Adrenal gland (tissue), 12 donors: ENCODE measurements around the gene CDH4. TPM values are rescaled to one million over a fixed set of nuclear protein-coding genes. Genes with fewer than 3 reads are reported as not detected.
"Not testable (repeated sequence)": the region's sequence is repeated elsewhere in the genome, so short reads cannot be mapped to it uniquely, and the experiment has no call there.

ENCODE experiments used
- DNase-seq, 7 donors: peaks; one replicate each; pipeline ENCODE4 v3.0.0-alpha.2; 2019 to 2020
- H3K27ac ChIP-seq, 5 donors: fragments of 200-600 bp; sonication (generic) in 4 of 5; 1 replicate in 3 of 5; 2 replicates in 2 of 5; pipeline versions ENCODE4 v1.5.1 to v1.8.0; 2016 to 2020; ENCODE audit warnings: mild to moderate bottlenecking in 1 of 5
- H3K27me3 ChIP-seq: fragments of 200-600 bp; 2 replicates; pipeline ENCODE4 v1.8.0; 2021
- H3K36me3 ChIP-seq, 2 donors: fragments of 200-600 bp; replicated peaks in 1 of 2; 1 replicate in 1 of 2; 2 replicates in 1 of 2; pipeline versions ENCODE4 v1.5.1 to v1.8.0; 2018 to 2022
- H3K4me1 ChIP-seq, 2 donors: fragments of 200-600 bp; replicated peaks in 1 of 2; 1 replicate in 1 of 2; 2 replicates in 1 of 2; pipeline versions ENCODE4 v1.5.1 to v1.8.0; 2018 to 2021
- H3K4me3 ChIP-seq, 4 donors: fragments of 200-600 bp; sonication (generic) in 3 of 4; one replicate each; pipeline ENCODE4 v1.5.1; 2016 to 2018
- H3K9me3 ChIP-seq, 3 donors: fragments of 200-600 bp; sonication (generic) in 1 of 3; replicated peaks in 1 of 3; 1 replicate in 2 of 3; 2 replicates in 1 of 3; pipeline versions ENCODE4 v1.5.1 to v1.8.0; 2016 to 2021
- CTCF ChIP-seq, 6 experiments: fragments of 450-650 bp in 4 of 6; fragments of 200-600 bp in 2 of 6; sonication (generic) in 1 of 6; IDR thresholded peaks; 1 replicate in 5 of 6; 2 replicates in 1 of 6; pipeline versions ENCODE4 v1.5.1 to v1.8.0; 2016 to 2021; ENCODE audit warnings: antibody characterized with exemption in 6 of 6, mild to moderate bottlenecking in 2 of 6, moderate library complexity in 1 of 6
- POLR2A ChIP-seq, 2 donors: fragments of 450-650 bp; IDR thresholded peaks; one replicate each; pipeline ENCODE4 v1.6.1; 2017; ENCODE audit warnings: antibody characterized with exemption in 2 of 2, mild to moderate bottlenecking in 2 of 2, moderate library complexity in 1 of 2
- WGBS, 4 donors: extraction: QIAGEN DNeasy Blood & Tissue Kit in 2 of 4; methylation state at CpG; one replicate each; pipeline versions ENCODE4 v1.1.5 to v1.1.7; 2013 to 2017; 5-methylcytosine and 5-hydroxymethylcytosine counted together
- intact Hi-C, 2 donors: fragments of 100-400 bp; cut with DNase I; formaldehyde crosslinking; loops; one replicate each; pipeline versions ENCODE4 v1.14.1 to v1.15.0; 2022 to 2023
- polyA plus RNA-seq, 3 donors: library from polyadenylated mRNA; stranded (reverse); fragments of 200-250 nt in 2 of 3; fragments of 350-450 nt in 1 of 3; fragmentation: Illumina TruSeq in 1 of 3; extraction: RNeasy Lipid Tissue Mini Kit (QIAGEN cat#74804) in 1 of 3; gene quantifications; one replicate each; pipeline ENCODE4 v1.2.3, GENCODE V29; 2013 to 2014
- total RNA-seq, 9 donors: library from RNA; depleted of rRNA in 4 of 9; stranded (reverse); fragments of >200 nt in 4 of 9; fragments of 120-200 nt in 1 of 9; fragmentation: NEBNext Ultra II Directional in 1 of 9; extraction: Animal tissue kit (Norgen Biotek cat#: 25700) in 1 of 9; gene quantifications; one replicate each; pipeline versions ENCODE4 v1.1.0 to v1.2.4, GENCODE V29; 2013 to 2023
- donor health status: healthy with polysubstance abuse.
- donor health status: Bipolar disorder and iron deficiency.
- donor health status: DM: yes; HTN: yes; CAD: no.
- donor health status: DM: no; HTN: no; CAD: no.
- donor health status: DM: no; HTN: no; CAD: no.
- donor health status: DM: yes; HTN: yes; CAD: no.

The CDH4 gene
- total and polyA plus RNA-seq, 12 donors: 0.08 to 0.53 (median 0.20) TPM; not detected in 3

- Histone ChIP-seq H3K9me3 (no peaks in the 10 kb centered on the region), H3K27ac (no peak overlapping the region), H3K4me3 (no peak overlapping the region), H3K27me3 (no peaks in the 10 kb centered on the region), H3K36me3 (no peaks in the 10 kb centered on the region), H3K4me1 (no peaks in the 10 kb centered on the region)
- TF ChIP-seq POLR2A (IDR thresholded peaks at IDR 0.05) (no peak), CTCF (IDR thresholded peaks at IDR 0.05) (no peak)
- DNase-seq: no peak
- intact Hi-C loops: no loop called here
- 79 to 94% (median 86%) methylated on average over 6 to 9 of the region's 9 CpGs for WGBS, 4 donors
Measured at GRCh38 chr20:61942526-61942925, 690.5 kb downstream of the CDH4 start.

- H3K36me3 ChIP-seq, H3K27me3 ChIP-seq, intact Hi-C loops, H3K27ac ChIP-seq, DNase-seq, H3K9me3 ChIP-seq, H3K4me3 ChIP-seq, H3K4me1 ChIP-seq: not testable (repeated sequence)
- WGBS, 4 donors: 81 to 90% (median 82%) methylated on average over 8 to 16 of the region's 34 CpGs
Measured at GRCh38 chr20:61944967-61945366, 692.9 kb downstream of the CDH4 start.

GRCh38 chr20:61945495-61945894 is 693.4 kb downstream of the CDH4 start:
- H3K9me3 ChIP-seq, H3K4me1 ChIP-seq, H3K27ac ChIP-seq, H3K36me3 ChIP-seq, intact Hi-C loops, DNase-seq, H3K27me3 ChIP-seq, H3K4me3 ChIP-seq: not testable (repeated sequence)
- 48 to 97% (median 75%) methylated on average over 5 to 21 of the region's 29 CpGs for WGBS, 4 donors

GRCh38 chr20:61948056-61948455 is 696.0 kb downstream of the CDH4 start:
- intact Hi-C loops, H3K36me3 ChIP-seq, H3K4me1 ChIP-seq, H3K9me3 ChIP-seq, H3K27me3 ChIP-seq, H3K4me3 ChIP-seq, H3K27ac ChIP-seq: not testable (repeated sequence)
- WGBS, 4 donors: 72 to 85% (median 83%) methylated on average over 20 to 23 of the region's 28 CpGs
- peak in 1 of 7 donors; percentile 3 for DNase-seq

- intact Hi-C loops: no loop called here
- Histone ChIP-seq H3K27ac (no peak overlapping the region), H3K4me1 (no peaks in the 10 kb centered on the region), H3K27me3 (no peaks in the 10 kb centered on the region), H3K36me3 (no peaks in the 10 kb centered on the region), H3K4me3 (no peak overlapping the region), H3K9me3 (no peaks in the 10 kb centered on the region)
- peak in 1 of 7 donors; percentile 0 for DNase-seq
- WGBS, 4 donors: 84 to 96% (median 87%) methylated on average over 10 to 22 of the region's 22 CpGs
- TF ChIP-seq POLR2A (IDR thresholded peaks at IDR 0.05) (no peak), CTCF (IDR thresholded peaks at IDR 0.05) (no peak)
Measured at GRCh38 chr20:61948586-61949362, 696.7 kb downstream of the CDH4 start.

- Histone ChIP-seq H3K36me3 (no peaks in the 10 kb centered on the region), H3K4me1 (no peaks in the 10 kb centered on the region), H3K9me3 (no peaks in the 10 kb centered on the region), H3K27ac (no peak overlapping the region), H3K4me3 (no peak overlapping the region), H3K27me3 (no peaks in the 10 kb centered on the region)
- intact Hi-C loops: no loop called here
- peak in 1 of 7 donors; percentile 2 for DNase-seq
- 92 to 96% (median 95%) methylated on average over 4 to 7 of the region's 7 CpGs for WGBS, 4 donors
- TF ChIP-seq POLR2A (IDR thresholded peaks at IDR 0.05) (no peak), CTCF (IDR thresholded peaks at IDR 0.05) (no peak)
Measured at GRCh38 chr20:61949363-61949713, 697.3 kb downstream of the CDH4 start.
